DMS153 treated with DMSO at 0.1 percent for 48 hours (cell line): ENCODE data around the gene SLCO2A1.

ENCODE experiments used
- DNase-seq: peaks from one replicate; lab custom pipeline; 2025; ENCODE audit not compliant: unreplicated experiment; lab: John Stamatoyannopoulos, UW

Gene SLCO2A1

GRCh38 chr3:133983576-133984560, 45.9 kb downstream of the SLCO2A1 start:
- DNase-seq = no peak

GRCh38 chr3:133983126-133983525, 46.6 kb downstream of the SLCO2A1 start:
- DNase-seq = no peak

GRCh38 chr3:133980550-133980949, 49.2 kb downstream of the SLCO2A1 start:
- no peak for DNase-seq

- DNase-seq = no peak
These were observed 49.7 kb downstream of the SLCO2A1 start for GRCh38 chr3:133980035-133980434.

GRCh38 chr3:133979553-133979952, 50.2 kb downstream of the SLCO2A1 start:
- DNase-seq = no peak

- no peak for DNase-seq
These were observed 52.2 kb downstream of the SLCO2A1 start for GRCh38 chr3:133977568-133977967.

- DNase-seq = no peak
These were observed 56.3 kb downstream of the SLCO2A1 start for GRCh38 chr3:133973249-133973980.

- DNase-seq = no peak
These were observed 57.6 kb downstream of the SLCO2A1 start for GRCh38 chr3:133972156-133972555.

- no peak for DNase-seq
These were observed 58.8 kb downstream of the SLCO2A1 start for GRCh38 chr3:133970916-133971315.

GRCh38 chr3:133970339-133970738, 59.4 kb downstream of the SLCO2A1 start:
- DNase-seq = no peak

GRCh38 chr3:133967992-133968892, 61.5 kb downstream of the SLCO2A1 start:
- DNase-seq = no peak

GRCh38 chr3:133966954-133967353, 62.8 kb downstream of the SLCO2A1 start:
- DNase-seq = no peak

- no peak for DNase-seq
These were observed 63.8 kb downstream of the SLCO2A1 start for GRCh38 chr3:133965906-133966305.

GRCh38 chr3:133965013-133965570, 64.6 kb downstream of the SLCO2A1 start:
- DNase-seq = no peak

GRCh38 chr3:133964547-133964946, 65.2 kb downstream of the SLCO2A1 start:
- DNase-seq = no peak

GRCh38 chr3:133963657-133964396, 65.9 kb downstream of the SLCO2A1 start:
- DNase-seq = no peak

- DNase-seq = no peak
These were observed 66.9 kb downstream of the SLCO2A1 start for GRCh38 chr3:133962849-133963248.

GRCh38 chr3:133958071-133958805, 71.5 kb downstream of the SLCO2A1 start:
- DNase-seq = no peak

GRCh38 chr3:133956982-133957381, 72.7 kb downstream of the SLCO2A1 start:
- no peak for DNase-seq
